ENCODE measurements around the gene SSBP3.

DNA sequence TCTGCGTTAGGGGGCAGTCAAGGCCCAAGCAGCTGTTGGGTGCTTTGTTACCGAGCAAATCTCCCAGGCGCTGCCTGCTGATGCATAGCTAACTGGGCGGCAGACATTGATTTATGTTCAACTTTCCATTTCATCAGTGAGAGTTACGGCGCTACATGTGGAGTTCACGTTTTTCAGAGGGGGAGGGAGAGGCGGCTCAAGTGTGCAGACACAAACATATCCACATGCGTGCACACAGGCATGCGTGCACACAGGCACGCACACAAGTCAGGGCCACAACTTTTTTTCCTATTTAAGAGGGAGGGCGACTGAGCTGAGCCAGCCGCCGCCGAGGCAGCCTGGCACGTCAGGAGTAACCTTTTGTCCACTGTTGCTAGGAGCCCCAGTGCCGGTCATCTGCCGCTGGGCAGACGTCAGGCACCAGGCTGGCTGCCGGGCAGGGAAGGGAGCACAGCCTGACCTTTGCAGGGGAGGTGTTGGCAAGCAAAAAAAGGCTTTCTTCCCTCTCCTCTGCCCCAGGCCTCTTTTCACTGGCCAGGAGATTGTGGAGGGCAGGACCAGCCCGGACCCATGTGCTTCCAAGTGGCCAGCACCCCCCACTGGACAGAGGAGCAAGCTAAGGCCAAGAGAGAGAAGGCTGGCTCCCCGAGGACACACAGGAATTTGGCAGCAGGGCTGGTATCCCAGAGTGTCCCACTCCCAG is 133.0 kb downstream of the SSBP3 start:
- TF ChIP-seq, protein P1, sequence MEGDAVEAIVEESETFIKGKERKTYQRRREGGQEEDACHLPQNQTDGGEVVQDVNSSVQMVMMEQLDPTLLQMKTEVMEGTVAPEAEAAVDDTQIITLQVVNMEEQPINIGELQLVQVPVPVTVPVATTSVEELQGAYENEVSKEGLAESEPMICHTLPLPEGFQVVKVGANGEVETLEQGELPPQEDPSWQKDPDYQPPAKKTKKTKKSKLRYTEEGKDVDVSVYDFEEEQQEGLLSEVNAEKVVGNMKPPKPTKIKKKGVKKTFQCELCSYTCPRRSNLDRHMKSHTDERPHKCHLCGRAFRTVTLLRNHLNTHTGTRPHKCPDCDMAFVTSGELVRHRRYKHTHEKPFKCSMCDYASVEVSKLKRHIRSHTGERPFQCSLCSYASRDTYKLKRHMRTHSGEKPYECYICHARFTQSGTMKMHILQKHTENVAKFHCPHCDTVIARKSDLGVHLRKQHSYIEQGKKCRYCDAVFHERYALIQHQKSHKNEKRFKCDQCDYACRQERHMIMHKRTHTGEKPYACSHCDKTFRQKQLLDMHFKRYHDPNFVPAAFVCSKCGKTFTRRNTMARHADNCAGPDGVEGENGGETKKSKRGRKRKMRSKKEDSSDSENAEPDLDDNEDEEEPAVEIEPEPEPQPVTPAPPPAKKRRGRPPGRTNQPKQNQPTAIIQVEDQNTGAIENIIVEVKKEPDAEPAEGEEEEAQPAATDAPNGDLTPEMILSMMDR (IDR thresholded peaks at IDR 0.05): peak in 4 of 6 experiments; percentile 16 to 45 (median 25)
- TF ChIP-seq POLR2A (IDR thresholded peaks at IDR 0.05): no peak
